Cardiac muscle cell (in vitro differentiated cells and primary cell): Measurements from ENCODE around the gene TMEM259. TPM values are rescaled to one million over a fixed set of nuclear protein-coding genes. Genes with fewer than 3 reads are reported as not detected.

Experiments
- DNase-seq, 2 donors: peaks; one replicate each; pipeline versions ENCODE4 v3.0.0 to v3.0.0-alpha.2; 2010 to 2017; ENCODE audit warnings: low read depth in 1 of 2, low spot score in 1 of 2
- H3K27ac ChIP-seq: fragments of 200-600 bp; sonication (generic); 2 replicates; pipeline ENCODE4 v1.5.1; 2016
- H3K27me3 ChIP-seq: fragments of 200-600 bp; sonication (generic); 2 replicates; pipeline ENCODE4 v1.6.0; 2016; ENCODE audit warnings: control low read depth
- H3K36me3 ChIP-seq: fragments of 200-600 bp; sonication (generic); 2 replicates; pipeline ENCODE4 v1.5.1; 2016; ENCODE audit warnings: control low read depth
- H3K4me1 ChIP-seq: fragments of 200-600 bp; sonication (generic); 2 replicates; pipeline ENCODE4 v1.8.1; 2017; ENCODE audit warnings: low read depth, mild to moderate bottlenecking, mixed run types
- H3K4me3 ChIP-seq: fragments of 200-600 bp; sonication (generic); 2 replicates; pipeline ENCODE4 v1.5.1; 2016; ENCODE audit warnings: mild to moderate bottlenecking
- H3K9me3 ChIP-seq: fragments of 200-600 bp; sonication (generic); 2 replicates; pipeline ENCODE4 v1.5.1; 2017; ENCODE audit warnings: low read depth, mild to moderate bottlenecking, control low read depth
- CTCF ChIP-seq: IDR thresholded peaks from 2 replicates; pipeline ENCODE4 v1.5.1; 2012; ENCODE audit warnings: low read depth, mild to moderate bottlenecking, low read length
- polyA plus RNA-seq: library from polyadenylated mRNA; unstranded; fragments of >200 nt; fragmentation: Nextera tagmentation; extraction: Ambion mirVana; gene quantifications from 2 replicates; pipeline ENCODE4 v1.2.1, GENCODE V29; 2016
- total RNA-seq: library from RNA; depleted of rRNA; stranded (reverse); fragments of >200 nt; gene quantifications from 2 replicates; pipeline ENCODE4 v1.2.3, GENCODE V29; 2016

The TMEM259 gene
- total and polyA plus RNA-seq, 2 experiments from 2014 or later = 370 to 403 TPM

- Histone ChIP-seq H3K27ac (peak overlapping the region; percentile 45), H3K36me3 (peaks cover 22% of the 10 kb centered on the region), H3K4me1 (no peaks in the 10 kb centered on the region), H3K9me3 (no peaks in the 10 kb centered on the region), H3K4me3 (no peak overlapping the region), H3K27me3 (no peaks in the 10 kb centered on the region)
- no peak for DNase-seq
- TF ChIP-seq CTCF = no peak
Measured at GRCh38 chr19:973726-974563, 47.0 kb downstream of the TMEM259 start.

- no peak for DNase-seq
Measured at GRCh38 chr19:972281-972680, 48.6 kb downstream of the TMEM259 start.

GRCh38 chr19:971795-972194, 49.1 kb downstream of the TMEM259 start:
- H3K4me3 ChIP-seq = no peak overlapping the region
- H3K27me3 ChIP-seq = no peaks in the 10 kb centered on the region
- H3K4me1 ChIP-seq = no peaks in the 10 kb centered on the region
- no peak for DNase-seq
- peaks cover 34% of the 10 kb centered on the region for H3K36me3 ChIP-seq
- no peaks in the 10 kb centered on the region for H3K9me3 ChIP-seq
- no peak for TF ChIP-seq CTCF
- H3K27ac ChIP-seq = no peak overlapping the region

More at GRCh38 chr19:972281-972680, 48.6 kb downstream of the TMEM259 start:
- Histone ChIP-seq H3K4me1 (no peaks in the 10 kb centered on the region), H3K27ac (no peak overlapping the region), H3K27me3 (no peaks in the 10 kb centered on the region), H3K36me3 (peaks cover 30% of the 10 kb centered on the region), H3K4me3 (no peak overlapping the region), H3K9me3 (no peaks in the 10 kb centered on the region)
- no peak for TF ChIP-seq CTCF

GRCh38 chr19:970695-971094, 50.2 kb downstream of the TMEM259 start:
- no peak overlapping the region for H3K4me3 ChIP-seq
- H3K4me1 ChIP-seq = no peaks in the 10 kb centered on the region
- H3K27ac ChIP-seq = no peak overlapping the region
- H3K9me3 ChIP-seq = no peaks in the 10 kb centered on the region
- peaks cover 37% of the 10 kb centered on the region for H3K36me3 ChIP-seq
- peak; percentile 56 for TF ChIP-seq CTCF
- DNase-seq = peak in 1 of 2 donors; percentile 18
- no peaks in the 10 kb centered on the region for H3K27me3 ChIP-seq

- DNase-seq = no peak
- no peaks in the 10 kb centered on the region for H3K27me3 ChIP-seq
- peaks cover 46% of the 10 kb centered on the region for H3K36me3 ChIP-seq
- TF ChIP-seq CTCF = no peak
- no peak overlapping the region for H3K4me3 ChIP-seq
- H3K9me3 ChIP-seq = no peaks in the 10 kb centered on the region
- H3K27ac ChIP-seq = no peak overlapping the region
- peaks cover 5% of the 10 kb centered on the region for H3K4me1 ChIP-seq
Measured at GRCh38 chr19:966485-967088, 54.3 kb downstream of the TMEM259 start.
